HepG2 (cell line): ENCODE results near the gene C4orf36. TPM values are rescaled to one million over a fixed set of nuclear protein-coding genes. Genes with fewer than 3 reads are reported as not detected.

Experiments
- ATAD3A ChIP-seq: sonication (generic); formaldehyde crosslinking; IDR thresholded peaks from 2 replicates; pipeline ENCODE4 v1.4.0; 2020; ENCODE audit warnings: missing genetic modification reagents
- DR1 ChIP-seq: sonication (generic); formaldehyde crosslinking; IDR thresholded peaks from 2 replicates; pipeline ENCODE4 v1.8.0; 2021; ENCODE audit warnings: mild to moderate bottlenecking, missing genetic modification reagents, inconsistent platforms
- ETS1 ChIP-seq: sonication (generic); formaldehyde crosslinking; IDR thresholded peaks from 2 replicates; pipeline ENCODE4 v1.4.0; 2020; ENCODE audit warnings: missing genetic modification reagents
- FOXK1 ChIP-seq: sonication (generic); formaldehyde crosslinking; IDR thresholded peaks from 2 replicates; pipeline ENCODE4 v1.4.0; 2020; ENCODE audit warnings: low read depth, missing genetic modification reagents, borderline replicate concordance
- HIC2 ChIP-seq: sonication (generic); formaldehyde crosslinking; IDR thresholded peaks from 2 replicates; pipeline ENCODE4 v1.9.0; 2022; ENCODE audit warnings: low read depth, missing genetic modification reagents
- HNF1B ChIP-seq: sonication (generic); formaldehyde crosslinking; IDR thresholded peaks from 2 replicates; pipeline ENCODE4 v1.5.1; 2020; ENCODE audit warnings: mild to moderate bottlenecking, moderate library complexity, missing genetic modification reagents
- IKZF4 ChIP-seq: sonication (generic); formaldehyde crosslinking; IDR thresholded peaks from 2 replicates; pipeline ENCODE4 v1.5.1; 2020; ENCODE audit warnings: borderline replicate concordance, mild to moderate bottlenecking, low read depth, missing genetic modification reagents; ENCODE audit errors: not compliant biosample characterization
- IRF9 ChIP-seq: sonication (generic); formaldehyde crosslinking; IDR thresholded peaks from 2 replicates; pipeline ENCODE4 v1.8.0; 2022; ENCODE audit warnings: missing genetic modification reagents, mild to moderate bottlenecking, borderline replicate concordance
- MEF2D ChIP-seq: sonication (generic); formaldehyde crosslinking; IDR thresholded peaks from 2 replicates; pipeline ENCODE4 v1.5.1; 2020; ENCODE audit warnings: mild to moderate bottlenecking, missing genetic modification reagents
- NCOA5 ChIP-seq: sonication (generic); formaldehyde crosslinking; IDR thresholded peaks from 2 replicates; pipeline ENCODE4 v1.4.0; 2020; ENCODE audit warnings: missing genetic modification reagents
- PRMT3 ChIP-seq: sonication (generic); formaldehyde crosslinking; IDR thresholded peaks from 2 replicates; pipeline ENCODE4 v1.8.1; 2022; ENCODE audit warnings: low read depth, mild to moderate bottlenecking, moderate library complexity, missing genetic modification reagents, borderline replicate concordance
- SIN3A ChIP-seq: IDR thresholded peaks from 2 replicates; pipeline ENCODE4 v1.6.1; 2011; ENCODE audit warnings: low read depth, mild to moderate bottlenecking, control low read depth, low read length, borderline replicate concordance
- SMC3 ChIP-seq: IDR thresholded peaks from 2 replicates; pipeline ENCODE4 v1.6.1; 2011; ENCODE audit warnings: low read length, improper control_type of control experiment
- TEAD3 ChIP-seq: optimal IDR thresholded peaks from 2 replicates; pipeline ENCODE3; 2016; ENCODE audit warnings: borderline replicate concordance
- ZFP62 ChIP-seq: sonication (generic); formaldehyde crosslinking; IDR thresholded peaks from 2 replicates; pipeline ENCODE4 v1.4.0; 2020; ENCODE audit warnings: missing genetic modification reagents
- ZGPAT ChIP-seq: IDR thresholded peaks from 2 replicates; pipeline ENCODE4 v1.6.1; 2016; ENCODE audit warnings: mild to moderate bottlenecking
- ZNF235 ChIP-seq: sonication (generic); formaldehyde crosslinking; IDR thresholded peaks from 2 replicates; pipeline ENCODE4 v1.8.1; 2023; ENCODE audit warnings: mild to moderate bottlenecking, missing genetic modification reagents, borderline replicate concordance
- ZNF333 ChIP-seq: sonication (generic); formaldehyde crosslinking; IDR thresholded peaks from 2 replicates; pipeline ENCODE4 v1.4.0; 2020; ENCODE audit warnings: mild to moderate bottlenecking, missing genetic modification reagents, borderline replicate concordance
- ZNF367 ChIP-seq: sonication (generic); formaldehyde crosslinking; IDR thresholded peaks from 2 replicates; pipeline ENCODE4 v1.4.0; 2020; ENCODE audit warnings: missing genetic modification reagents, borderline replicate concordance
- ZNF460 ChIP-seq: sonication (generic); formaldehyde crosslinking; IDR thresholded peaks from 2 replicates; pipeline ENCODE4 v1.5.1; 2020; ENCODE audit warnings: missing genetic modification reagents, mild to moderate bottlenecking, borderline replicate concordance
- polyA plus RNA-seq, 8 experiments: library from polyadenylated mRNA; depleted of rRNA in 3 of 8; stranded (reverse) in 7 of 8; unstranded in 1 of 8; fragments of >200 nt; fragmentation: Illumina TruSeq in 4 of 8; extraction: Trizol in 4 of 8; gene quantifications; 2 replicates each; pipeline versions ENCODE4 v1.2.1 to v1.2.3, GENCODE V29; 2011 to 2016; ENCODE audit warnings: low read depth in 4 of 8, missing spikeins in 1 of 8, mixed read lengths in 1 of 8; ENCODE audit not compliant: insufficient read depth in 1 of 8
- total RNA-seq, 5 experiments: library from RNA; depleted of rRNA; stranded (reverse); fragments of >200 nt; fragmentation: Illumina TruSeq; extraction: Trizol; gene quantifications; 2 replicates each; pipeline ENCODE4 v1.2.3, GENCODE V29; 2016; ENCODE audit warnings: low read depth in 1 of 5

C4orf36 gene
- total and polyA plus RNA-seq, 2 of the 13 experiments (the other 11 are each of a cell fraction or from before 2014, with no cell fraction given) = 0.63 TPM; not detected in 1

GRCh38 chr4:86895692-86896488 lies 3.7 kb upstream of the C4orf36 start (continued):
- no peak for TF ChIP-seq ZNF235 (CRISPR knock-in tag)
- no peak for TF ChIP-seq HIC2 (CRISPR knock-in tag)
- TF ChIP-seq ZNF333 = no peak
- no peak for TF ChIP-seq PRMT3
- no peak for TF ChIP-seq DR1 (CRISPR knock-in tag)
- no peak for TF ChIP-seq IRF9 (CRISPR knock-in tag)
- no peak for TF ChIP-seq ZNF460 (CRISPR knock-in tag)
- no peak for TF ChIP-seq ZNF367 (CRISPR knock-in tag)
- no peak for TF ChIP-seq NCOA5 (CRISPR knock-in tag)
- no peak for TF ChIP-seq ZGPAT (CRISPR knock-in tag)
- TF ChIP-seq HNF1B (CRISPR knock-in tag) = no peak
- no peak for TF ChIP-seq ETS1 (CRISPR knock-in tag)
- TF ChIP-seq TEAD3 = peak; percentile 19
- peak; percentile 54; the same call in 1 of the 2 replicates for TF ChIP-seq SMC3
- no peak for TF ChIP-seq ZFP62 (CRISPR knock-in tag)
- no peak for TF ChIP-seq SIN3A
- no peak for TF ChIP-seq IKZF4
- TF ChIP-seq FOXK1 = no peak
- no peak for TF ChIP-seq ATAD3A (CRISPR knock-in tag)
- no peak for TF ChIP-seq MEF2D (CRISPR knock-in tag)
